Stimulated activated CD4-positive, alpha-beta T cell treated with anti-CD3 and anti-CD28 coated beads, TNF-alpha, amount 100 ng/mL, for 24 hours (primary cell): ENCODE measurements around the gene SEC24B.
"Not testable (repeated sequence)": the region's sequence is repeated elsewhere in the genome, so short reads cannot be mapped to it uniquely, and the experiment has no call there.

Experiments
- DNase-seq, 3 experiments: peaks; one replicate each; pipeline ENCODE4 v3.0.0-alpha.2; 2020; ENCODE audit warnings: low read depth in 3 of 3

The SEC24B gene

DNA sequence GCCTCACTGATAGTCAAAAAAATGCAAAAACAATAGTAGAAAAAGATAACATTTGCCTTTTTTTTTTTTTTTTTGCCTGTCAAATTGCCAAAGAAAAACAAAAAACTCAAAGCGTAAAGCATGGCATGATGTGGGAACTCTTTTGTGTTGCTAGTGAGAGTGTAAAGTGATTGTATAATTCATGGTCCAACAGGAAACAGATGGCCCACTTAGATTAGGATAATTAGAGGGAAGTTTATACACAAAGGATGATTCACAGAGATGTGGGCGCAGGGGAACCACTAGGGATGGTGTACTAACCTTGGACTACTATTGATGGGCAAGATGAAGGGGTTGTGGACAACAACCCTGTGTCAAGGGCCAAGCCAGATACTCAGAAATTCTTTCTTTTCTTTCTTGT lies 142.8 kb downstream of the SEC24B start:
- DNase-seq, result no peak

DNA sequence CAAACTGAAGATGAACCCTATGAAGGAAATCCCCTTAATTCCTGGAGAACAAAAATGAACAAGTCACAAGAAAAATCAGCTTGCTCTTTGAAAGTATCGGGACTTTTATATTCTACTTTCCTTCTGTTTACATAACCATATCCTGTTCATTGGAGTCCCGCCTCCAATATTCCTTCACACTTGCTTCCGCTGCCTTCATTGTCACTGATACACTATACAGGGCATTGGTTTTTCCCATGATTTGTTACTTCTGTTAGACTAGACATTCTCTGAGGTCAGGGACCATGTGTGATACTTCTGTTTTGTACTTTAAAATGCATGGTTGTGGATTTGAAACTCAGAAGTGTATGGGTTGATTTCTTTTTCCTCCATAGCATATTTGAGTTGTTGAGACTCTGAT lies 145.2 kb downstream of the SEC24B start:
- DNase-seq, result no peak

DNA sequence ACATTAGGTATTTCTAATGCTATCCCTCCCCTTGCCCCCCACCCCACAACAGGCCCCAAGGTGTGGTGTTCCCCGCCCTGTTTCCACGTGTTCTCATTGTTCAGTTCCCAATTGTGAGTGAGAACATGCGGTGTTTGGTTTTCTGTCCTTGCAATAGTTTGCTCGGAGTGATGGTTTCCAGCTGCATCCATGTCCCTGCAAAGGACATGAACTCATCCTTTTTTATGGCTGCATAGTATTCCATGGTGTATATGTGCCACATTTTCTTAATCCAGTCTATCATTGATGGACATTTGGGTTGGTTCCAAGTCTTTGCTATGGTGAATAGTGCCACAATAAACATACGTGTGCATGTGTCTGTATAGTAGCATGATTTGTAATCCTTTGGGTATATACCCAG lies 146.4 kb downstream of the SEC24B start:
- not testable (repeated sequence) for DNase-seq

GRCh38 chr4:109588176-109588575 lies 154.6 kb downstream of the SEC24B start:
- DNase-seq, result peak; percentile 22 to 55 (median 45)

- DNase-seq, result no peak
These were observed 155.5 kb downstream of the SEC24B start for GRCh38 chr4:109589119-109589518.

- DNase-seq, result no peak
These were observed 156.0 kb downstream of the SEC24B start for GRCh38 chr4:109589605-109590004.
